ENCODE data around the gene PRKAG1.
A peak's percentile ranks its signal among the peaks of the same experiment; 100 is the strongest.
"Not testable (repeated sequence)": the region's sequence is repeated elsewhere in the genome, so short reads cannot be mapped to it uniquely, and the experiment has no call there.

PRKAG1 gene

DNA sequence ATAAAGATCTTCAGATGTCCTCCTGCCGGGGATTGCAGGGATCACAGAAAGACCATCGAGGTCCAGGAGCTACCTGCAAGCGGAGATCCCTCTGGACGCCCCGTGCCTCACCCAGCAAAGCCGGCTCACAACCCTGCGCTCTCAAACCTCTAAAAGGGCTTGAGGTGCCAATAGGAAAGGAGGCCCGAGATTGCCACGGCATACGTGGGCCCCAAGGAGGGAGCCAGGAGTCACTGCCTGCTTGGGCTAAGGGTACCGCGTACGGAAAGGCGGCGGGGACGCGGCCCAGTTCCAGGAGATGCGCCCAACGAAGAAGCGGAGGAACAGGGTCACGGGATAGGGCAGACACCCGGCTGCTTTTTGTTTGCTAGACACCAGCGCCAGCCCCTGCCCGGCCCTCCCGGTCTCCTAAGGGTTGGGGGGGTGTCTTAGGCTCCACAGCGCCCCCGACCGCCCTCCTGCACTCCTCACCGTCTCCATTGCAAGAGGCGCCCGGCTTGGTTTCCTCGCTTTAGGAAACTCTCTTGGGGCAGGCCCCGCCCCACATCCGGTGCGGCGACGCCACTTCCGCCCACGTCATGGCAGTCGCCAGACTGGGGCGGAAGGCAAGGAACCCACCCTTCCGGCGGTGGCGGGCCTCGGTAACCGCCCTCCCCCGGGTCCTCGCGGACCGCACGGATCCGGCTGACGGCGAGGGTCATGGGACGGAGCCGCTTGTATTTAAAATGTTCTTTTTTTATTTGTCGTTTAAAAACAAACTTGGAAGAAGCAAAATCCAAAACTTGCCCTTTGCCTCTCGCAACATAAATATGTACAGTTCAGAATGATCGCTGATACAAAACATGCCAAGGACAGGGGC is at the start of gene PRKAG1:
Gene PRKAG1 (minus strand): TSS at position 516 of the 859 bp plus-strand sequence. CDS start 36 bp downstream, at position 480.
- DNase-seq: peak; percentile 99

DNA sequence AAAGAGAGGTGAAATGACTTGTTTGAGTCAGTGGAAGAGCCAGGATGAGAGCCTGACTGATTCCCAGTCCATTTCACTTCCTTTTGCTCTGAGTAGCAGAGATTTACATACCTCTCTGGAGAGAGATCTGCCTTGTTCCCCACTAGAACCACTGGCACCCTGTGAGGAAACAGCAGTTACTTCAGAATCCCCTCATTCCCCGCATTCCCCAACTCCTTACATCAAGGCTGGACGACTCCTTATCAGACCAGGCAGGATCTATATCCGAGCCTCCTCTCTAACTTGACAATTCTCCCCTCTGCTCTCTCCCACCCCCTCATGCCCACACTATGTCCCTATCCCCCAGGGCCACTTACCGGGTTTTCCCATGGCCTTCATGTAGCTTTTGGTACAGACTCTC is 47.5 kb upstream of the PRKAG1 start:
- no peak for DNase-seq

DNA sequence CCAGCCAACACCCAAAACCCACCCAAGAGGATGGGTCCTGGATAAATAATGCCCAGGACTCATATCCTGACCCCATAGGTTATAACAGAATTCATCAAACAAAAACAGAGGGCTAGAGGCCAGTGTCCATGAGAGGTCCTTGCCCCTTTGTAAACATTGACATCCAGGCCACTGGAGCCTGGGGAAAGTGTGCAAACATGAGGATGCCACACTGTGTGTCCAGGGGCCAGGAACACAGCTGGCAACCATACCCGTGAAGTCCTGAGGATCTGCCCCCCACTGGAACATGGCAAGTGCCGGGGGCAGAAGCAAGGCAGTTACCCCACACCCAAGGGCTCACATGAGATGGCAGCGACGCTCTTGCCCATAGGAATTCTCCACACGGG is 46.2 kb upstream of the PRKAG1 start:
- DNase-seq: no peak

DNA sequence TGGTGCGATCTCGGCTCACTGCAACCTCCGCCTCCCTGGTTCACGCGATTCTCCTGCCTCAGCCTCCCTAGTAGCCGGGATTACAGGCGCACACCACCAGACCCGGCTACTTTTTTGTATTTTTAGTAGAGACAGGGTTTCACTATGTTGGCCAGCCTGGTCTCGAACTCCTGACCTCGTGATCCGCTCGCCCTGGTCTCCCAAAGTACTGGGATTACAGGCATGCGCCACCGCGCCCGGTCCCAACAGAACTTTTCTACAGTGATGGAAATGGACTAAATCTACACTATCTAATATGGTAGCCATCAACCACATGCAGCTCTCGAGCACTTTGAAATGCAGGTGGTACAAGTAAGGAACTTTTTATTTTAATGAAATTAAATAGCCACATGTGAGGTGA is 43.3 kb upstream of the PRKAG1 start:
- not testable (repeated sequence) for DNase-seq

- no peak for DNase-seq
Observed at GRCh38 chr12:49061157-49061650, 42.6 kb upstream of the PRKAG1 start.

GRCh38 chr12:49060237-49061156 is 41.9 kb upstream of the PRKAG1 start, which contains the start of gene KMT2D:
Gene KMT2D (minus strand): TSS chr12:49060794. CDS start chr12:49055324, 5,470 bp downstream.
- peak; percentile 97 for DNase-seq

GRCh38 chr12:49059299-49060171 is 41.0 kb upstream of the PRKAG1 start:
- DNase-seq: peak; percentile 41

GRCh38 chr12:49059045-49059298 is 40.4 kb upstream of the PRKAG1 start:
- DNase-seq: no peak

DNA sequence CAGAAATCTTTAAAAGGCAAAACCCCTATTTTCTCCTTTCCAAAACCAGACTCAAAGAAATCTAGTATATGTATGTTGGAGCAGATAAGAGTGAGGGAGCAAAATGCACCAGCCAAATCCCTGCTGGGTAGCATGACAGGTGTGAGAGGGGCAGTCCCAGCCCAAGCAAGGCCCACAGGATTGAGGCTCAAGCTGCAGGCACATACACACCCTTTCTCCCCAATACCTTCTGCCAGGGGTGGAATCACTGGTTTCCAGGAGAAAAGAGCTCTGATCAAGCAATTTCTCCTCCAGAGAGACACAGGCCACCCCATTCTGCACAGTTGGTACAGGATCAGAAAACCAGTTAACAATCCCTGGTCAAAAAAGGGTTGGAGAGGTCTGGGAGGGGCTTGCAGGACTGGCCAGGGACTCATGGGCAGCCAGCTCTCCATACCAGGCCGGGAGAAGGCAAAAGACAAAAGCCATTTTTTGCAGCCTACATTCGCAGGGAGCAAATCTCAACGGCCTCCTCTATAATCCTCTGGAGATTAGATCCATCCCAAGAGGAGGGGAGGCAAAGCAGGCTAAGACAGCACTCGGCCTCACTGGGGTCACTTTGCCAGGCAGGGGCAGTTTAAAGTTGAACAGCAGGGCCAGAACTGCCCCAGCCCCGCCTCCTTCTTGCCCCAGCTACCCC is 39.9 kb upstream of the PRKAG1 start:
- DNase-seq: no peak

GRCh38 chr12:49057888-49058287 is 39.3 kb upstream of the PRKAG1 start:
- DNase-seq: peak; percentile 48

DNA sequence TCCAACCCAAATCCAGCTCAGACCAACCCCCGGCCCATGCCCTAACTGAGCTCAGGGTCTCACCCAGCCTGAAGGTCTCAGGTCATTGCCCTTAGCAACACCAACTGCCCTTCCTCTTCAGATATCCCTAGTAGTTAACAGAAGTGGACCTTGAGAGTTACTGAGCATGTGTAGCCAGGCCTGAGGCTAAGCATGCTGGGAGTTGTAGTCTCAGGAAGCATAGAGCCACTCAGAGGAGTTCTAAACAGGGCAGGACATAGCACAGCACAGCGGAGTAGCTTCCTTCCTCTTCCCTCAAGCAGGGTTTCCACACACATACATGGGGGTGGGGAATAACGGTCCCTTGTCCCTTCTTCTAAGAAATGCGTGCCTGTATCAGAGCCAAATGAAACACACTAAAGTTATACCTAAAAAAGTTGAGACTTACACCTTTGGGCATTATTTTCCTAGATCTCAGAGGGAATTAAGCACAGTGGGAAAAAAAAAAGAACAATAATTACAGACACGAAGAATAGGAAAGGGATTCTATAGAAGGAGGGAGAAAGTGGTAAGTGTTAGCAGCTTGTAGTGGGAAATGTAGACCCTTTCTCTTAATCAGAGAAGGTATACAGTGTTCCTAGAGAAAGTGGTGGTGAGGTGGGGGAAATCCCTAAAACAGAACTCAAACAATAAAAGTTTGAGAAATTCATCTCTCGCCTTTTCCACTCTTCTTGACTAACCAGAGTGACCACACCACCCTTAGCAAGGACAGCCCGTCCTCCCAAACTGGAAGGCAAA is 37.6 kb upstream of the PRKAG1 start:
- peak; percentile 95 for DNase-seq

- no peak for DNase-seq
Observed at GRCh38 chr12:49055092-49055491, 36.5 kb upstream of the PRKAG1 start.

GRCh38 chr12:49054524-49054923 is 35.9 kb upstream of the PRKAG1 start:
- DNase-seq: no peak

GRCh38 chr12:49054096-49054495 is 35.5 kb upstream of the PRKAG1 start:
- DNase-seq: no peak

DNA sequence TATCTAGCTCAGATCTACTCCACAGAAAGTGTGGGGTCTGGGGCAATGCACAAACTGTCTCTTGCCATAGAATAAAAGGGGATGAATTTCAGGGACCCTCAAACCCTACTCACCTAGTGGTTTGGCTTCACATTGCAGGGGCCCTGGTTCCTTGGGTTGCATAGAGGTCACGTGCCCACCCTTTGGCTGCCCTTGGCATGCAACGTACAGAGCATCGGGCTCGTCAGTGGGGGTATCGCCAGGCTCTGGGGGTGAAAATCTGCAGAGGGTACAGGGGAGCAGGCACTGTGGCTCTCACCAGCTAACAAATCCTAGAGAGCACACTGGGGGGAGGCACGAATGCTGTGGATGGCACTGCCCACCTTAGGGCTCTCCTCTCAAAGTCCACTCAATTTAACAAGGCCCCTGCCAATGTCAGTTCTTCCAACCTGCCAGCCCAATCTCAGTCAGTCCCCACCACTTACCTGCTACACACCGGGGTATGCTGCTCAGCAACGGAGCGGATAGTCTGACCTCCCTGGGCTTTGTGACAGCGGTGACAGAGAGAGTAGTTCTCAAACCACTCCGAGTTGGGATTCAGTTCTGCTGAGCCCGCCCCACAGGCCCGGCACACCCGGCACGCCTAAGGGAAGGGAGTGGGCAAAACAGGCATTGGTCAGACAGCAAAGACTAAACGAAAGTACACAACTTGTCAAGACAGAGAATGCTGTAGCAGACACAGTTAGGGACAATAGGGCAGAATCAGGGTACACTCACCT is 34.1 kb upstream of the PRKAG1 start:
- no peak for DNase-seq

DNA sequence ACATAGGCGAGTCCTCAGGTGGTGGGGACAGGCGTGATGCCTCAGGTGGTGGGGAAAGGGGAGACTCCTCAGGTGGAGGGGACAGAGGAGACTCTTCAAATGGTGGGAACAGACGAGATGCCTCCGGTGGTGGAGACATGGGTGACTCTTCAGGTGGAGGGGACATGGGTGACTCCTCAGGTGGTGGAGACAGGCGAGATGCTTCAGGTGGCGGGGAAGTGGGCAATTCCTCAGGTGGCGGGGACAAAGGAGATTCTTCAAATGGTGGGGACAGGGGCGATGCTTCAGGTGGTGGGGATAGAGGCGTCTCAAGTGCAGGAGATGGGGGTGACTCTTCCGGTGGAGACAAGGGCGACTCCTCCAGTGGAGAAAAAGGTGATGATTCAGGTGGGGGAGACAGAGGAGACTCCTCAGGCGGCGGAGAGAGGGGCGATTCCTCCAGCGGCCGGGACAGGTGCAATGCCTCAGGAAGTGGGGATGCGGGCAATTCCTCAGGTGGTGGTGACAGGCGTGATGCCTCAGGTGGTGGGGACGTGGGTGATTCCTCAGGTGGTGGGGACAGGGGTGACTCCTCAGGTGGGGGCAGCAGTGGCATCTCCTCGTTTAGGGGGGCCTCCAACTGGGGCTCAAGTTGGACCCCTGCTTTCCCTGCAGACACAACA is 33.3 kb upstream of the PRKAG1 start:
- DNase-seq: no peak

DNA sequence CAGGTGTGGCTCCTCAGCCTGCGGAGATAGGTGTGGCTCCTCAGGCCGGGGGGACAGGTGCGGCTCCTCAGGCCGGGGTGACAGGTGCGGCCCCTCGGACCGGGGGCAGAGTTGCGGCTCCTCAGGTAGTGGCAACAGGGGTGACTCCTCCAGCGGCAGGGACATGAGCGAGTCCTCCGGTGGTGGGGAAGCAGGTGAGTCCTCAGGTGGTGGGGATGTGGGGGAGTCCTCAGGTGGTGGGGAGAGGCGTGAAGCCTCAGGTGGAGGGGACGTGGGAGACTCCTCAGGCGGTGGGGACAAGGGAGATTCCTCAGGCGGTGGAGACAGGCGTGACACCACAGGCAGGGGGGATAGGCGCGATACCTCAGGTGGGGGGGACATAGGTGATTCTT is 32.8 kb upstream of the PRKAG1 start:
- no peak for DNase-seq

- DNase-seq: no peak
Observed at GRCh38 chr12:49050507-49051372, 32.2 kb upstream of the PRKAG1 start.
